Neural crest cell (in vitro differentiated cells): ENCODE data around the gene COL16A1. TPM values are rescaled to one million over a fixed set of nuclear protein-coding genes. Genes with fewer than 3 reads are reported as not detected.

Source experiments
- DNase-seq: peaks from one replicate; pipeline ENCODE4 v3.0.0; 2021; ENCODE audit warnings: low read depth, mixed read lengths, low spot score
- H3K27ac Mint-ChIP-seq: one replicate; pipeline ENCODE4 v1.8.0; 2021; ENCODE audit warnings: mild to moderate bottlenecking, mixed read lengths; ENCODE audit not compliant: unreplicated experiment
- H3K27me3 Mint-ChIP-seq: 2 replicates; pipeline ENCODE4 v1.8.0; 2021; ENCODE audit warnings: low read depth, mild to moderate bottlenecking, mixed read lengths
- H3K36me3 Mint-ChIP-seq: 2 replicates; pipeline ENCODE4 v1.8.0; 2021; ENCODE audit warnings: low read depth, mild to moderate bottlenecking, mixed read lengths
- H3K4me1 Mint-ChIP-seq: 2 replicates; pipeline ENCODE4 v1.8.0; 2021; ENCODE audit warnings: mixed read lengths
- H3K4me3 Mint-ChIP-seq: one replicate; pipeline ENCODE4 v1.8.0; 2021; ENCODE audit warnings: mild to moderate bottlenecking, mixed read lengths
- H3K9me3 Mint-ChIP-seq: 2 replicates; pipeline ENCODE4 v1.8.0; 2021; ENCODE audit warnings: mixed read lengths
- long read RNA-seq: library from polyadenylated mRNA; unstranded; transcript quantifications from one replicate; pipeline ENCODE4 v2.0.0, GENCODE V29; 2020
- total RNA-seq: library from RNA; stranded (reverse); gene quantifications from 2 replicates; pipeline ENCODE4 v1.2.1, GENCODE V29; 2021
- TF ChIP-seq, protein P1 (sequence below): fragments of 200-600 bp; sonication (generic); conservative IDR thresholded peaks from 2 replicates; pipeline ENCODE4 v1.5.0; 2021; ENCODE audit warnings: antibody characterized with exemption, mild to moderate bottlenecking

The COL16A1 gene
- total RNA-seq, result 0.72 and 0.80 TPM in 2 replicates
- long read RNA-seq, partial matches to known transcripts, result 0 of 1 reads
- long read RNA-seq, other reads (novel, unspliced or antisense), result 1 of 1 reads

DNA sequence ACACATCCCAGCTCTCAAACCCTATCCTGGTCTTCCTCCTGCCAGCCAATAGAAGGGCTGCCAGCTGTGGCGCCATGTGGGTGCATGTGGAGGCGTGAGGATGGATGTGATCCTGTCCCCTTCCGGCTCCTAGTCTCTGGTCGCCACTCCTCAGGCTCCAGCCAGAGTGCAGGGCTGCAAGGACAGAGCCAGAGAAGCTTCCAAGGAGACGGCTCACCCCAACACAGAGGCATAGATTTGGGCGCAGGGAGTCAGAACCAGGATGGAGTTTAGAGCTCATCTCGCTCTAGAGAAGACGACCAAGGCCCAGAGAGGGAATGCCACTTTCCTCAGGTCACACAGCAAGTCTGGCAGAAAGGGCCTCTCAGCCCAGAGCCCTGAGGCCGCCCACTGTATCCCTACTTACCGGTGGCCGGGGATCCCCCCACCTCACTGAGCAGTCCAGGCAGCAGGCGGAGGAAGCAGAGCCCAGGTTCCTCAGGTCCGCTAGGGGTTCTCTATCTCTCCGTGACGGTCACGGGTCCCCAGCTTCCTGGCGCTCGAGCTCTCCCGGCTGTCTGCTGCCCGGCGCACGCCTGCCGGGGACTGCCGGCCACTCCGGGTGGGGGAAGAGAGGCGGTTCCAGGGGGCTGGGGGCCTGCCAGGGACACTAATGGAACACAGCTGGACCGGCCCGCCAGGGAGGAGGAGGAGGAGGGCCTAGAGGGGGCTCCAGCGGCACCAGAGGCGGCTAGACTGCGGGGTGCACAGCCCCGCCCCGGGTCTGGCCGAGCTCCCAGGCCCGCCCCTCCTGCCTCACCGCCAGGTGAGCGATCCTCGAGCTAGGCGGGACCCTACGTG is at the start of gene COL16A1:
Gene COL16A1, minus strand, starts transcription at position 587 of the 840 bp plus-strand sequence. CDS start 1,824 bp downstream, outside the sequence.
- DNase-seq, result no peak
- H3K27ac Mint-ChIP-seq, result no peak within 1 kb of the TSS
- H3K9me3 Mint-ChIP-seq, result no peaks in the 10 kb centered on the region
- peaks cover 48% of the 10 kb centered on the region for H3K27me3 Mint-ChIP-seq
- H3K4me3 Mint-ChIP-seq, result no peak within 1 kb of the TSS
- H3K4me1 Mint-ChIP-seq, result peaks cover 6% of the 10 kb centered on the region
- H3K36me3 Mint-ChIP-seq, result no peaks in the 10 kb centered on the region
- TF ChIP-seq, protein P1, sequence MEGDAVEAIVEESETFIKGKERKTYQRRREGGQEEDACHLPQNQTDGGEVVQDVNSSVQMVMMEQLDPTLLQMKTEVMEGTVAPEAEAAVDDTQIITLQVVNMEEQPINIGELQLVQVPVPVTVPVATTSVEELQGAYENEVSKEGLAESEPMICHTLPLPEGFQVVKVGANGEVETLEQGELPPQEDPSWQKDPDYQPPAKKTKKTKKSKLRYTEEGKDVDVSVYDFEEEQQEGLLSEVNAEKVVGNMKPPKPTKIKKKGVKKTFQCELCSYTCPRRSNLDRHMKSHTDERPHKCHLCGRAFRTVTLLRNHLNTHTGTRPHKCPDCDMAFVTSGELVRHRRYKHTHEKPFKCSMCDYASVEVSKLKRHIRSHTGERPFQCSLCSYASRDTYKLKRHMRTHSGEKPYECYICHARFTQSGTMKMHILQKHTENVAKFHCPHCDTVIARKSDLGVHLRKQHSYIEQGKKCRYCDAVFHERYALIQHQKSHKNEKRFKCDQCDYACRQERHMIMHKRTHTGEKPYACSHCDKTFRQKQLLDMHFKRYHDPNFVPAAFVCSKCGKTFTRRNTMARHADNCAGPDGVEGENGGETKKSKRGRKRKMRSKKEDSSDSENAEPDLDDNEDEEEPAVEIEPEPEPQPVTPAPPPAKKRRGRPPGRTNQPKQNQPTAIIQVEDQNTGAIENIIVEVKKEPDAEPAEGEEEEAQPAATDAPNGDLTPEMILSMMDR, result no peak

DNA sequence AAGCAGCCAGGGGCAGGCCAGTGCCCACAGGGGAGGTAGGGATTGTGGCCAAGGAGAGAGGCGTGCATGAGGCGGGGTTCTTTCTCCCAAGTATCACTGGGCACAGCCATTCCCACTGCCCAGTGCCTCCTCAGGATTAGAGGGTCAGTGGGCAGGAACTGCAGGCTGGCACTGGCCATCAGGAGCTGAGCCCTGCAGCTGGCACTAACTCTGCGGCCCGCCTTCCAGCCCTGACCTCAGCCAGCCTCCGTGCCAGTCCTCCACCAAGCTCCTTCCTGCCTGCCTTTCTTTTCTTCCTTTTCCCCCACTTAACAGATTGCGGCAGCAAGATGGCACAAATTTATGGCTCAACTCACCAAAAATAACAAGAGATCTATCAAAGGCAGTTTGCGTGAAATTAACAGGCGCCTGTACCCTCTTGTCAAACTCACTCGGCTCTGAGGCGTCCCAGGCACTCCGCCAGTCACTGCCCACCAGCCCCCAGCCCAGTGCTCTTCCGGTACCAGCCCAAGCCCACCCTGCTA is 49.2 kb upstream of the COL16A1 start:
- no peak overlapping the region for H3K27ac Mint-ChIP-seq
- no peaks in the 10 kb centered on the region for H3K9me3 Mint-ChIP-seq
- H3K27me3 Mint-ChIP-seq, result no peaks in the 10 kb centered on the region
- no peak overlapping the region for H3K4me3 Mint-ChIP-seq
- H3K4me1 Mint-ChIP-seq, result peaks cover 23% of the 10 kb centered on the region
- no peak for DNase-seq
- H3K36me3 Mint-ChIP-seq, result no peaks in the 10 kb centered on the region
- TF ChIP-seq, protein P1, result no peak

- Mint-ChIP-seq H3K27me3 (no peaks in the 10 kb centered on the region), H3K9me3 (no peaks in the 10 kb centered on the region)
These were observed 48.4 kb upstream of the COL16A1 start for GRCh38 chr1:31752258-31752657.

DNA sequence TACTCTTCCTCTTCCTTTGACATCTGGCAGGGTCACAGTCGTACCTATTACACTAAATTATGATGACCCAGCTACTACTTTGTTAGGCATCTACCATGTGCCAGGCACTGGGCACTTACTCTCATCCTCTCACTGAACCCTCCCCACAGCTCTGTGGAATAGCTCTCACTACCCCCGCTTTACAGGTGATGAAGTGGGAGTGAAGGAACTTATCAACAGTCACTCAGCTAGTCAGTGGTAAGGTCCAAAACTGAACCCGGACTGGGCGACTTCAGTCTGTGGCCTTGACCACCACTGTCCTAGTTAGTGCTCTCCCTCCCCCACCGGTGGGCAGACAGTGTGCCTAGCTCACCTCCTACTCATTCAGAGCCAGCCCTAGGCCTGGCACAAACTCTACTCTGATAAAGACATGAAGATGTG is 48.0 kb upstream of the COL16A1 start:
- H3K4me1 Mint-ChIP-seq, result peaks cover 32% of the 10 kb centered on the region
- no peaks in the 10 kb centered on the region for H3K27me3 Mint-ChIP-seq
- no peak overlapping the region for H3K4me3 Mint-ChIP-seq
- no peaks in the 10 kb centered on the region for H3K36me3 Mint-ChIP-seq
- no peaks in the 10 kb centered on the region for H3K9me3 Mint-ChIP-seq
- no peak overlapping the region for H3K27ac Mint-ChIP-seq
- TF ChIP-seq, protein P1, result no peak
- no peak for DNase-seq

More at GRCh38 chr1:31752258-31752657, 48.4 kb upstream of the COL16A1 start:
- Mint-ChIP-seq H3K4me1 (peaks cover 28% of the 10 kb centered on the region), H3K4me3 (no peak overlapping the region), H3K27ac (no peak overlapping the region), H3K36me3 (no peaks in the 10 kb centered on the region)
- TF ChIP-seq, protein P1, result no peak
- no peak for DNase-seq

GRCh38 chr1:31750858-31751510 is 47.2 kb upstream of the COL16A1 start:
- no peak overlapping the region for H3K4me3 Mint-ChIP-seq
- H3K27me3 Mint-ChIP-seq, result no peaks in the 10 kb centered on the region
- H3K36me3 Mint-ChIP-seq, result no peaks in the 10 kb centered on the region
- H3K27ac Mint-ChIP-seq, result no peak overlapping the region
- TF ChIP-seq, protein P1, result no peak
- H3K9me3 Mint-ChIP-seq, result no peaks in the 10 kb centered on the region
- H3K4me1 Mint-ChIP-seq, result peaks cover 41% of the 10 kb centered on the region
- no peak for DNase-seq
